Activated CD8-positive, alpha-beta memory T cell treated with anti-CD3 and anti-CD28 coated beads for 24 hours (primary cell): ENCODE measurements around the gene OR12D2.
"Not testable (repeated sequence)": the region's sequence is repeated elsewhere in the genome, so short reads cannot be mapped to it uniquely, and the experiment has no call there.

ENCODE experiments used
- DNase-seq: peaks from one replicate; pipeline ENCODE4 v3.0.0-alpha.2; 2020

OR12D2 gene

GRCh38 chr6:29395331-29395730 lies at the start of gene OR12D2:
Gene OR12D2 (plus strand): TSS chr6:29395631. CDS start chr6:29396700, 1,069 bp downstream.
- no peak for DNase-seq

- not testable (repeated sequence) for DNase-seq
Observed at GRCh38 chr6:29349348-29349747, 46.1 kb upstream of the OR12D2 start.

GRCh38 chr6:29354980-29355379 lies 40.5 kb upstream of the OR12D2 start:
- no peak for DNase-seq

GRCh38 chr6:29355603-29356002 lies 39.8 kb upstream of the OR12D2 start:
- no peak for DNase-seq

- no peak for DNase-seq
Observed at GRCh38 chr6:29368765-29369164, 26.7 kb upstream of the OR12D2 start, which contains the start of gene OR5V1. Gene OR5V1 (minus strand): TSS chr6:29368865. CDS start chr6:29356195, 12,670 bp downstream.

GRCh38 chr6:29375191-29375590 lies 20.2 kb upstream of the OR12D2 start, which contains the start of gene OR12D3:
Gene OR12D3 (minus strand): TSS chr6:29375291. CDS start chr6:29375287, 4 bp downstream.
- DNase-seq = no peak

GRCh38 chr6:29376003-29376402 lies 19.4 kb upstream of the OR12D2 start:
- DNase-seq = no peak

GRCh38 chr6:29388533-29388932 lies 6.9 kb upstream of the OR12D2 start:
- DNase-seq = no peak

- no peak for DNase-seq
Observed at GRCh38 chr6:29399525-29399924, 4.1 kb downstream of the OR12D2 start.

- no peak for DNase-seq
Observed at GRCh38 chr6:29403801-29404200, 8.4 kb downstream of the OR12D2 start.

GRCh38 chr6:29414588-29414987 lies 19.2 kb downstream of the OR12D2 start, which contains the start of gene OR12D1:
Gene OR12D1 (plus strand): TSS chr6:29414928.
- DNase-seq = no peak

GRCh38 chr6:29419516-29419915 lies 24.1 kb downstream of the OR12D2 start:
- DNase-seq = no peak

- DNase-seq = no peak
Observed at GRCh38 chr6:29424168-29424567, 28.7 kb downstream of the OR12D2 start.

GRCh38 chr6:29424575-29424974 lies 29.1 kb downstream of the OR12D2 start:
- DNase-seq = no peak

GRCh38 chr6:29425075-29425474 lies 29.6 kb downstream of the OR12D2 start:
- no peak for DNase-seq

- DNase-seq = no peak
Observed at GRCh38 chr6:29426654-29427053, 31.2 kb downstream of the OR12D2 start.

GRCh38 chr6:29436730-29437129 lies 41.3 kb downstream of the OR12D2 start:
- not testable (repeated sequence) for DNase-seq

GRCh38 chr6:29439006-29439405 lies 43.6 kb downstream of the OR12D2 start, which contains the start of gene OR10C1:
Gene OR10C1 (plus strand): TSS chr6:29439306. CDS start chr6:29440016, 710 bp downstream.
- no peak for DNase-seq

GRCh38 chr6:29442719-29443118 lies 47.3 kb downstream of the OR12D2 start:
- DNase-seq = no peak

- DNase-seq = not testable (repeated sequence)
Observed at GRCh38 chr6:29444031-29444430, 48.6 kb downstream of the OR12D2 start.
